ENCODE data around the gene PSD4.

Gene PSD4

GRCh38 chr2:113155331-113155730, 18.4 kb upstream of the PSD4 start (continued):
- TF ChIP-seq PPARA (CRISPR knock-in tag; IDR thresholded peaks at IDR 0.05; ENCODE audit: borderline replicate concordance) = no peak
- no peak for TF ChIP-seq ZFP3 (CRISPR knock-in tag; IDR thresholded peaks at IDR 0.05)
- no peak for TF ChIP-seq ZNF8 (CRISPR knock-in tag; IDR thresholded peaks at IDR 0.05)
- no peak for TF ChIP-seq BACH2 (CRISPR knock-in tag; IDR thresholded peaks at IDR 0.05; ENCODE audit: borderline replicate concordance)
- no peak for TF ChIP-seq ARNTL (CRISPR knock-in tag; IDR thresholded peaks at IDR 0.05; ENCODE audit: borderline replicate concordance, low read depth)
- TF ChIP-seq TOX (CRISPR knock-in tag; IDR thresholded peaks at IDR 0.05; ENCODE audit: borderline replicate concordance) = no peak
- TF ChIP-seq ZNF70 (CRISPR knock-in tag; IDR thresholded peaks at IDR 0.05) = no peak

- no peak for ATAC-seq
- TF ChIP-seq SNAI2 (CRISPR knock-in tag; IDR thresholded peaks at IDR 0.05) (no peak), ZNF565 (CRISPR knock-in tag; conservative IDR thresholded peaks at IDR 0.05; ENCODE audit: low read depth) (no peak), ISL1 (CRISPR knock-in tag; IDR thresholded peaks at IDR 0.05) (no peak), BACH2 (CRISPR knock-in tag; IDR thresholded peaks at IDR 0.05; ENCODE audit: borderline replicate concordance) (no peak), PATZ1 (CRISPR knock-in tag; IDR thresholded peaks at IDR 0.05; ENCODE audit: borderline replicate concordance) (no peak), POU6F1 (CRISPR knock-in tag; IDR thresholded peaks at IDR 0.05; ENCODE audit: borderline replicate concordance, low read depth) (no peak), ESRRG (CRISPR knock-in tag; IDR thresholded peaks at IDR 0.05) (no peak), TOX (CRISPR knock-in tag; IDR thresholded peaks at IDR 0.05; ENCODE audit: borderline replicate concordance) (no peak)
These were observed 17.3 kb upstream of the PSD4 start for GRCh38 chr2:113156278-113157117.

DNA sequence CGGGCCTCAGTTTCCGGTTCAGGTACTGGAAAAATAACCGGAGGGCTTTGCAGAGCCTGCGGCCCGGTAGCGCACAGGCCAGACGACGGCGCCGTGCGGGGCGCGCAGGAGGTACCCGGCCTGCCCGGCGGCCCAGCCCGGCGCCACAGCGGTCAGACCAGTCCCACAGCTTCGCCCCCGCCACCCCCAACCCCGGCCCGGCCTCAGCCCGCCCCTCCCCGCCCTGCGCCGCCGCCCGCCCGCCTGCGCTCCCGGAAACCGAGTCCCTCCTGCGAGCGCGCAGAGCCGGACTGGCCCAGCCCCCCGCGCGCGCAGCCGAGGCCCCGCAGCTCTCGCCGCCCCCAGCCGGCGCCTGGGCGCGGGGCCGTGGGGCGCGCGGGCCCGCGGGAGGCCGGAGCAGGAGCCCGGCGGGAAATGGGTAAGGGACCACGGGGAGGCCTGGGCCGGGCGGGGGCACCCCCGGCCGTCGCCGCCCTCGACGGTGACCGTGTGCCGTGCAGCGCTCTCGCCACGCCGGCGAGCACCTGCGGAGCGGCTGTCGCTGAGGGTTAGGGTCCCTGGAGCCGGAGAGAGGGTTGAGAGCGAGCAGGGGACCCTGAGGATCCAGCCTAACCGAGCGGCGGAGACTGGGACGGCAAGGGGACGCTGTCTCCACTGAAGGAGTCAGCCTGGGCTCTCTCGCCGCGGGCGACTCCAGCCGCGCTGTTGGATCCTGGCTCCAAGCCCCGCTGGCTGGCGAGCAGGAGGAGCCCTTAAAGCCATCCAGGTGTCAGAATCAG, 16.5 kb upstream of the PSD4 start:
- no peak for ATAC-seq

More for the DNA sequence above, 16.5 kb upstream of the PSD4 start:
- TF ChIP-seq RARB (CRISPR knock-in tag; IDR thresholded peaks at IDR 0.05) = no peak
- no peak for TF ChIP-seq TCF4 (CRISPR knock-in tag; IDR thresholded peaks at IDR 0.05; ENCODE audit: borderline replicate concordance)
- TF ChIP-seq POU6F1 (CRISPR knock-in tag; IDR thresholded peaks at IDR 0.05; ENCODE audit: borderline replicate concordance, low read depth) = no peak
- TF ChIP-seq ISL1 (CRISPR knock-in tag; IDR thresholded peaks at IDR 0.05) = no peak
- TF ChIP-seq, protein P1, sequence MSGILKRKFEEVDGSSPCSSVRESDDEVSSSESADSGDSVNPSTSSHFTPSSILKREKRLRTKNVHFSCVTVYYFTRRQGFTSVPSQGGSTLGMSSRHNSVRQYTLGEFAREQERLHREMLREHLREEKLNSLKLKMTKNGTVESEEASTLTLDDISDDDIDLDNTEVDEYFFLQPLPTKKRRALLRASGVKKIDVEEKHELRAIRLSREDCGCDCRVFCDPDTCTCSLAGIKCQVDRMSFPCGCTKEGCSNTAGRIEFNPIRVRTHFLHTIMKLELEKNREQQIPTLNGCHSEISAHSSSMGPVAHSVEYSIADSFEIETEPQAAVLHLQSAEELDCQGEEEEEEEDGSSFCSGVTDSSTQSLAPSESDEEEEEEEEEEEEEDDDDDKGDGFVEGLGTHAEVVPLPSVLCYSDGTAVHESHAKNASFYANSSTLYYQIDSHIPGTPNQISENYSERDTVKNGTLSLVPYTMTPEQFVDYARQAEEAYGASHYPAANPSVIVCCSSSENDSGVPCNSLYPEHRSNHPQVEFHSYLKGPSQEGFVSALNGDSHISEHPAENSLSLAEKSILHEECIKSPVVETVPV (CRISPR knock-in tag; IDR thresholded peaks at IDR 0.05) = no peak
- TF ChIP-seq PATZ1 (CRISPR knock-in tag; IDR thresholded peaks at IDR 0.05; ENCODE audit: borderline replicate concordance) = no peak
- no peak for TF ChIP-seq GLIS3 (CRISPR knock-in tag; IDR thresholded peaks at IDR 0.05)
- TF ChIP-seq CREB5 (CRISPR knock-in tag; IDR thresholded peaks at IDR 0.05; ENCODE audit: low read depth) = no peak
- TF ChIP-seq SNAI2 (CRISPR knock-in tag; IDR thresholded peaks at IDR 0.05) = no peak
- no peak for TF ChIP-seq ESRRG (CRISPR knock-in tag; IDR thresholded peaks at IDR 0.05)
- no peak for TF ChIP-seq ZFP30 (CRISPR knock-in tag; IDR thresholded peaks at IDR 0.05)
- no peak for TF ChIP-seq ZC3H10 (CRISPR knock-in tag; IDR thresholded peaks at IDR 0.05)
- no peak for TF ChIP-seq BACH2 (CRISPR knock-in tag; IDR thresholded peaks at IDR 0.05; ENCODE audit: borderline replicate concordance)
- TF ChIP-seq PPARA (CRISPR knock-in tag; IDR thresholded peaks at IDR 0.05; ENCODE audit: borderline replicate concordance) = no peak
- TF ChIP-seq, protein P2, sequence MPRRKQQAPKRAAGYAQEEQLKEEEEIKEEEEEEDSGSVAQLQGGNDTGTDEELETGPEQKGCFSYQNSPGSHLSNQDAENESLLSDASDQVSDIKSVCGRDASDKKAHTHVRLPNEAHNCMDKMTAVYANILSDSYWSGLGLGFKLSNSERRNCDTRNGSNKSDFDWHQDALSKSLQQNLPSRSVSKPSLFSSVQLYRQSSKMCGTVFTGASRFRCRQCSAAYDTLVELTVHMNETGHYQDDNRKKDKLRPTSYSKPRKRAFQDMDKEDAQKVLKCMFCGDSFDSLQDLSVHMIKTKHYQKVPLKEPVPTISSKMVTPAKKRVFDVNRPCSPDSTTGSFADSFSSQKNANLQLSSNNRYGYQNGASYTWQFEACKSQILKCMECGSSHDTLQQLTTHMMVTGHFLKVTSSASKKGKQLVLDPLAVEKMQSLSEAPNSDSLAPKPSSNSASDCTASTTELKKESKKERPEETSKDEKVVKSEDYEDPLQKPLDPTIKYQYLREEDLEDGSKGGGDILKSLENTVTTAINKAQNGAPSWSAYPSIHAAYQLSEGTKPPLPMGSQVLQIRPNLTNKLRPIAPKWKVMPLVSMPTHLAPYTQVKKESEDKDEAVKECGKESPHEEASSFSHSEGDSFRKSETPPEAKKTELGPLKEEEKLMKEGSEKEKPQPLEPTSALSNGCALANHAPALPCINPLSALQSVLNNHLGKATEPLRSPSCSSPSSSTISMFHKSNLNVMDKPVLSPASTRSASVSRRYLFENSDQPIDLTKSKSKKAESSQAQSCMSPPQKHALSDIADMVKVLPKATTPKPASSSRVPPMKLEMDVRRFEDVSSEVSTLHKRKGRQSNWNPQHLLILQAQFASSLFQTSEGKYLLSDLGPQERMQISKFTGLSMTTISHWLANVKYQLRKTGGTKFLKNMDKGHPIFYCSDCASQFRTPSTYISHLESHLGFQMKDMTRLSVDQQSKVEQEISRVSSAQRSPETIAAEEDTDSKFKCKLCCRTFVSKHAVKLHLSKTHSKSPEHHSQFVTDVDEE (CRISPR knock-in tag; IDR thresholded peaks at IDR 0.05) = no peak
- no peak for TF ChIP-seq ZNF565 (CRISPR knock-in tag; conservative IDR thresholded peaks at IDR 0.05; ENCODE audit: low read depth)
- TF ChIP-seq ZNF8 (CRISPR knock-in tag; IDR thresholded peaks at IDR 0.05) = no peak
- TF ChIP-seq ZFP3 (CRISPR knock-in tag; IDR thresholded peaks at IDR 0.05) = no peak

Measured in SK-N-SH treated with all-trans-retinoic acid at 6 μM for 48 hours (cell line).